Chondrocyte (in vitro differentiated cells): ENCODE results near the gene TMEM108. TPM values are rescaled to one million over a fixed set of nuclear protein-coding genes. Genes with fewer than 3 reads are reported as not detected.

ENCODE experiments used
- DNase-seq: peaks from one replicate; pipeline ENCODE4 v3.0.0; 2021; ENCODE audit warnings: mixed read lengths, low spot score
- H3K27ac Mint-ChIP-seq: one replicate; pipeline ENCODE4 v1.8.0; 2021; ENCODE audit warnings: mild to moderate bottlenecking, moderate library complexity, mixed read lengths; ENCODE audit not compliant: unreplicated experiment
- H3K27me3 Mint-ChIP-seq: 2 replicates; pipeline ENCODE4 v1.8.0; 2021; ENCODE audit warnings: low read depth, mixed read lengths
- H3K36me3 Mint-ChIP-seq: 2 replicates; pipeline ENCODE4 v1.8.0; 2021; ENCODE audit warnings: low read depth, mixed read lengths
- H3K4me1 Mint-ChIP-seq: 2 replicates; pipeline ENCODE4 v1.8.0; 2021; ENCODE audit warnings: low read depth, mild to moderate bottlenecking, mixed read lengths
- H3K4me3 Mint-ChIP-seq: one replicate; pipeline ENCODE4 v1.8.0; 2021; ENCODE audit warnings: mild to moderate bottlenecking, moderate library complexity, mixed read lengths; ENCODE audit not compliant: unreplicated experiment
- H3K9me3 Mint-ChIP-seq: 2 replicates; pipeline ENCODE4 v1.8.0; 2021; ENCODE audit warnings: low read depth, mixed read lengths
- total RNA-seq: library from RNA; stranded (reverse); gene quantifications from 3 replicates; pipeline ENCODE4 v1.2.1, GENCODE V29; 2021
- TF ChIP-seq, protein P1 (sequence below): fragments of 200-600 bp; sonication (generic); IDR thresholded peaks from 2 replicates; pipeline ENCODE4 v1.5.0; 2021; ENCODE audit warnings: antibody characterized with exemption, mild to moderate bottlenecking, moderate library complexity

Gene TMEM108
- total RNA-seq, 1 donor from 2014 or later: 5.6 TPM

DNA sequence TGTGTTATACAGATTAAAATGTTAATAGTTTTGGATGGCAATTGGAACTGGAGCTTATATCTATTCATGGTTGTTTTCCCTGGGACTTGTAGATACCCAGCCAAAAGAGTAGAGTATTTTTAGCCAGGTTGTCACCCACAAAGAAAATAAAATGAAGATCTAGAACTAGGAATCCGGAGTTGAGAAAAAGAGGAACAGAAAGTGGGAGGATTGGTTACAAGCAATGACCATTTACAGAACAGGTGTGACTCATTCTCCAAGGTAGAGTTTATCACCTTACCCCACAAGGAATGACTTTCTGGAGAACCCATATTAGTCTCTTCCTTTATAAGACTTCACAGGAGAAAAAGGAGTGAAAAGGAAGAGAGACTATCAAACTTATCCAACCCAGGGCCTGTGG lies 99.8 kb downstream of the TMEM108 start:
- H3K27me3 Mint-ChIP-seq: peaks cover 3% of the 10 kb centered on the region
- no peak overlapping the region for H3K4me3 Mint-ChIP-seq
- H3K27ac Mint-ChIP-seq: no peak overlapping the region
- DNase-seq: no peak
- no peaks in the 10 kb centered on the region for H3K36me3 Mint-ChIP-seq
- TF ChIP-seq, protein P1, sequence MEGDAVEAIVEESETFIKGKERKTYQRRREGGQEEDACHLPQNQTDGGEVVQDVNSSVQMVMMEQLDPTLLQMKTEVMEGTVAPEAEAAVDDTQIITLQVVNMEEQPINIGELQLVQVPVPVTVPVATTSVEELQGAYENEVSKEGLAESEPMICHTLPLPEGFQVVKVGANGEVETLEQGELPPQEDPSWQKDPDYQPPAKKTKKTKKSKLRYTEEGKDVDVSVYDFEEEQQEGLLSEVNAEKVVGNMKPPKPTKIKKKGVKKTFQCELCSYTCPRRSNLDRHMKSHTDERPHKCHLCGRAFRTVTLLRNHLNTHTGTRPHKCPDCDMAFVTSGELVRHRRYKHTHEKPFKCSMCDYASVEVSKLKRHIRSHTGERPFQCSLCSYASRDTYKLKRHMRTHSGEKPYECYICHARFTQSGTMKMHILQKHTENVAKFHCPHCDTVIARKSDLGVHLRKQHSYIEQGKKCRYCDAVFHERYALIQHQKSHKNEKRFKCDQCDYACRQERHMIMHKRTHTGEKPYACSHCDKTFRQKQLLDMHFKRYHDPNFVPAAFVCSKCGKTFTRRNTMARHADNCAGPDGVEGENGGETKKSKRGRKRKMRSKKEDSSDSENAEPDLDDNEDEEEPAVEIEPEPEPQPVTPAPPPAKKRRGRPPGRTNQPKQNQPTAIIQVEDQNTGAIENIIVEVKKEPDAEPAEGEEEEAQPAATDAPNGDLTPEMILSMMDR: no peak
- no peaks in the 10 kb centered on the region for H3K4me1 Mint-ChIP-seq
- H3K9me3 Mint-ChIP-seq: no peaks in the 10 kb centered on the region

DNA sequence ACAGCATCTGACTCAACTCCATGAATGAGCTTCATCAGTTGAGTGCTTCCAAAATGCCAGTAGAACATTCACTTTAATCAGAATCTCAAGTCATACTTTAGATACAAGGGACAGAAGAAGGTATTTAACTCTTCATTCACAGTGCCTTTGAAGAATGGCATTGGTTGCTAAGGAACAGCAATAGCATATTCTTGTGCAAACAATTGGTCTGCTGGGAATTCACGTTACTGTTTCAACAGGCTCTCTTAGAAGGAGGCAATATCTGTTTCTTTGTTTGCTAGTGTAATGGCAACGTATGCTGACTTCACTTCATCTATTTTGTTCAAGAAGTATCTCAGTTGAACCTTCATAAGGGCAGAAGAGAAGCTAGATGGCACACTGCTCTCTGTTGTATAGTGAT lies 113.9 kb downstream of the TMEM108 start:
- H3K27me3 Mint-ChIP-seq: no peaks in the 10 kb centered on the region
- H3K27ac Mint-ChIP-seq: no peak overlapping the region
- H3K36me3 Mint-ChIP-seq: peaks cover 1% of the 10 kb centered on the region
- DNase-seq: no peak
- no peaks in the 10 kb centered on the region for H3K4me1 Mint-ChIP-seq
- TF ChIP-seq, protein P1: no peak
- no peak overlapping the region for H3K4me3 Mint-ChIP-seq
- H3K9me3 Mint-ChIP-seq: peaks cover 17% of the 10 kb centered on the region

DNA sequence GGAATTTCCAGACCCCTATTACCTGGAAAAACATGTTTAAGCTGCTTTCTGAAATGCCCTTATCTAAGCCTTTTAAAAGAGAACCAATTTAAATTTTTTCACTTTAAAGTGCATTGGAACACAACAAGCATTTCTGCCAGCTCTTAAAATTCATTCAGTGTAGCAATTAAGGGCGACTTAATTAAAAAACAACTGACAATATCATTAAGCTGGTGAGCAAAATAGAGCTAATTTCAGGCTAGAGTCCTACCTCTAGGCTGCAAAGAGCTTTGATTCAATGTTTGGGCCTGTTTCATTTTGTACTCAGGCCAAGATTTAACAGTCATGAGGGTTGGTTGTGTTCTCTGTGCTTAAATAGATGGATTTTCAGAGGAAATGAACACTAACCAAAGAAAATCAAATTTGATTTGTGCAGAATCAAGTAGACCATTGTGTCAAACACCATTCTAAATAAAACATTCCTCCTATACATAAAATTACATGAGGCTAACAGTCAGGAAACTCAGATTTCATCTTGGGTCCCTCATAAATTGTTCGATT lies 114.6 kb downstream of the TMEM108 start:
- no peak for DNase-seq
- peaks cover 13% of the 10 kb centered on the region for H3K9me3 Mint-ChIP-seq
- no peak overlapping the region for H3K27ac Mint-ChIP-seq
- no peak overlapping the region for H3K4me3 Mint-ChIP-seq
- H3K36me3 Mint-ChIP-seq: no peaks in the 10 kb centered on the region
- no peaks in the 10 kb centered on the region for H3K4me1 Mint-ChIP-seq
- TF ChIP-seq, protein P1: no peak
- H3K27me3 Mint-ChIP-seq: no peaks in the 10 kb centered on the region

DNA sequence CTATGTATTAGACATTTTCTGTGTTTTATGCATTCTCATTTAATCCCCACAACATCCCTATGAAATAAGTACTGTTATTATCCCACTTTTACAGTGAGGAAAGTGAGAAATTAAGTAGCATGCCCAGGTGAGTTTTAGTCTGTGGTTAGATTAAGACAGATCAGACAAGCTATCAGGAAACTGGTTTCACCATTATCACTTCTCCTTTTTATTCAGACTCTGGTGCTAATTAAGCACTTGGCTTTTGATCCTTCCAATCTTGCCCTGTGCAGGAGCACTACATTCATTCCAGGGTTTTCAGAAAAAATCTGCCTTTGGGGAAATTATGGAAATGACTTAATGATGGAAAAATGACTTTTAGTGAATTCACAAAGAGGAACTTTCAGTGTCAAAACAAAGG lies 115.2 kb downstream of the TMEM108 start:
- TF ChIP-seq, protein P1: no peak
- H3K4me1 Mint-ChIP-seq: no peaks in the 10 kb centered on the region
- H3K36me3 Mint-ChIP-seq: no peaks in the 10 kb centered on the region
- no peak overlapping the region for H3K27ac Mint-ChIP-seq
- peaks cover 13% of the 10 kb centered on the region for H3K9me3 Mint-ChIP-seq
- H3K27me3 Mint-ChIP-seq: no peaks in the 10 kb centered on the region
- no peak overlapping the region for H3K4me3 Mint-ChIP-seq
- no peak for DNase-seq

DNA sequence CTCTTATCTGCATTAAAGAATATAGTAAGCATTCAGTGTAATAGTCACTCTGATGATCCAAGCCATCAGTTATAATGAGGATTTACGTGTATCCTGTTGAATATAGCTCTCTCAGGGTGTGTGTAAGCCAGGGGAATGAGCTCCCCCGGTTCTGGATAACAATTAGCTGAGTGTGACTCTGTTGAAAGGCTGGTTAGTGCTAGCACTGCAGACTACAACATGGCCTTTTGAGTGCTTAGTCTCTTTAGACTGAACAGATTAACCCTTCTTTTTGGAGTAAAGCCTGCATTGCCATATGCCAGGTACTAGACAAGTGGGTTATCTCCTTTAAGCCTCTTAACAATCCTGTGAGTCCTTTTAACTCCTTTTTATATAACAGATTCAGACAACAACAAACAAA lies 119.5 kb downstream of the TMEM108 start:
- Mint-ChIP-seq H3K9me3 (peaks cover 4% of the 10 kb centered on the region), H3K27me3 (no peaks in the 10 kb centered on the region), H3K4me1 (no peaks in the 10 kb centered on the region), H3K4me3 (no peak overlapping the region), H3K36me3 (no peaks in the 10 kb centered on the region), H3K27ac (no peak overlapping the region)
- TF ChIP-seq, protein P1: no peak
- no peak for DNase-seq
